ENCODE data around the gene KRT73.

Gene KRT73

GRCh38 chr12:52649066-52649465, 30.7 kb upstream of the KRT73 start:
- no peak for DNase-seq (ENCODE audit: low read depth, low spot score)
- H3K4me3 ChIP-seq (ENCODE audit: low read depth, low read length): no peak overlapping the region
- in situ Hi-C loops (cut with HindIII; ENCODE audit: low sequenced_read_pairs): no loop called here
- TF ChIP-seq CTCF (IDR thresholded peaks at IDR 0.05; ENCODE audit: low read depth, low read length): no peak

- no peak for TF ChIP-seq CTCF (IDR thresholded peaks at IDR 0.05; ENCODE audit: low read depth, low read length)
- in situ Hi-C loops (cut with HindIII; ENCODE audit: low sequenced_read_pairs): no loop called here
- H3K4me3 ChIP-seq (ENCODE audit: low read depth, low read length): no peak overlapping the region
- no peak for DNase-seq (ENCODE audit: low read depth, low spot score)
Measured at GRCh38 chr12:52648012-52648550, 29.7 kb upstream of the KRT73 start.

- in situ Hi-C loops (cut with HindIII; ENCODE audit: low sequenced_read_pairs): no loop called here
- no peak for TF ChIP-seq CTCF (IDR thresholded peaks at IDR 0.05; ENCODE audit: low read depth, low read length)
- no peak overlapping the region for H3K4me3 ChIP-seq (ENCODE audit: low read depth, low read length)
- no peak for DNase-seq (ENCODE audit: low read depth, low spot score)
Measured at GRCh38 chr12:52647601-52648000, 29.2 kb upstream of the KRT73 start.

GRCh38 chr12:52646613-52647012, 28.3 kb upstream of the KRT73 start:
- in situ Hi-C loops (cut with HindIII; ENCODE audit: low sequenced_read_pairs): no loop called here
- no peak overlapping the region for H3K4me3 ChIP-seq (ENCODE audit: low read depth, low read length)
- DNase-seq (ENCODE audit: low read depth, low spot score): no peak

GRCh38 chr12:52645982-52646381, 27.6 kb upstream of the KRT73 start:
- DNase-seq (ENCODE audit: low read depth, low spot score): no peak
- no peak for TF ChIP-seq CTCF (IDR thresholded peaks at IDR 0.05; ENCODE audit: low read depth, low read length)
- in situ Hi-C loops (cut with HindIII; ENCODE audit: low sequenced_read_pairs): no loop called here

More at GRCh38 chr12:52646613-52647012, 28.3 kb upstream of the KRT73 start:
- TF ChIP-seq CTCF (IDR thresholded peaks at IDR 0.05; ENCODE audit: low read depth, low read length): no peak

GRCh38 chr12:52645120-52645761, 26.9 kb upstream of the KRT73 start:
- in situ Hi-C loops (cut with HindIII; ENCODE audit: low sequenced_read_pairs): no loop called here
- H3K4me3 ChIP-seq (ENCODE audit: low read depth, low read length): no peak overlapping the region
- DNase-seq (ENCODE audit: low read depth, low spot score): no peak
- TF ChIP-seq CTCF (IDR thresholded peaks at IDR 0.05; ENCODE audit: low read depth, low read length): no peak

More at GRCh38 chr12:52645982-52646381, 27.6 kb upstream of the KRT73 start:
- no peak overlapping the region for H3K4me3 ChIP-seq (ENCODE audit: low read depth, low read length)

All from astrocyte of the spinal cord (primary cell).